ENCODE data around the gene FAM222A. TPM values are rescaled to one million over a fixed set of nuclear protein-coding genes. Genes with fewer than 3 reads are reported as not detected.

FAM222A gene
- total and polyA plus RNA-seq, 2 of the 4 experiments (the other 2 are of a cell fraction), result under 0.01 to 0.32 TPM

GRCh38 chr12:109730306-109731145 lies 16.9 kb downstream of the FAM222A start:
- Histone ChIP-seq H3K14ac (replicated peaks; ENCODE audit: low read depth, low read length) (no peak overlapping the region), H4K8ac (ENCODE audit: low read depth in 2 of 2, low read length in 2 of 2) (no peak overlapping the region), H3K4me3 (ENCODE audit: insufficient read depth, low read depth, low read length) (no peak overlapping the region), H2BK5ac (ENCODE audit: low read depth, low read length, poor library complexity, severe bottlenecking) (no peak overlapping the region), H3K36me3 (ENCODE audit: control insufficient read depth, insufficient read depth, low read length) (no peaks in the 10 kb centered on the region), H3K9ac (ENCODE audit: low read depth, low read length) (no peak overlapping the region), H3K18ac (ENCODE audit: low read depth, low read length) (no peak overlapping the region), H2BK20ac (ENCODE audit: low read depth, low read length) (no peak overlapping the region), H4K5ac (ENCODE audit: low read depth, low read length) (no peak overlapping the region), H3K56ac (ENCODE audit: extremely low read depth, insufficient read depth, low read length) (no peak overlapping the region), H3K9me1 (ENCODE audit: insufficient read depth, low read length) (no peaks in the 10 kb centered on the region), H3K4ac (ENCODE audit: low read depth, low read length) (no peak overlapping the region), H3K27me3 (ENCODE audit: control insufficient read depth, insufficient read depth, low read length) (peaks cover 62% of the 10 kb centered on the region), H3K23ac (ENCODE audit: low read depth, low read length) (no peak overlapping the region), H2AK9ac (replicated peaks; ENCODE audit: low read depth, low read length, poor library complexity) (peak overlapping the region; percentile 28), H2BK15ac (ENCODE audit: low read depth, low read length) (no peak overlapping the region), H3K4me1 (ENCODE audit: control insufficient read depth, insufficient read depth, low read length) (no peaks in the 10 kb centered on the region), H3K27ac (ENCODE audit: insufficient read depth, low read length) (no peak overlapping the region), H2AFZ (replicated peaks; ENCODE audit: low read length, poor library complexity) (no peak overlapping the region), H3K4me2 (ENCODE audit: low read depth, low read length) (no peak overlapping the region), H2BK120ac (ENCODE audit: low read depth, low read length) (no peak overlapping the region), H4K20me1 (ENCODE audit: insufficient read depth, low read length) (no peaks in the 10 kb centered on the region), H3K9me3 (ENCODE audit: control insufficient read depth, insufficient read depth, low read length) (no peaks in the 10 kb centered on the region), H3K79me1 (ENCODE audit: low read depth in 1 of 2, low read length in 2 of 2) (no peaks in the 10 kb centered on the region), H4K91ac (ENCODE audit: insufficient read depth, low read depth, low read length) (no peak overlapping the region), H2AK5ac (ENCODE audit: low read depth, low read length) (no peak overlapping the region)
- TF ChIP-seq CHD1 (IDR thresholded peaks at IDR 0.05; ENCODE audit: low read depth, low read length), result no peak
- TF ChIP-seq NFE2L2 (IDR thresholded peaks at IDR 0.05; ENCODE audit: low read depth, low read length), result no peak
- TF ChIP-seq BHLHE40 (IDR thresholded peaks at IDR 0.05; ENCODE audit: low read depth, low read length), result no peak
- no peak for TF ChIP-seq CTCF (conservative IDR thresholded peaks at IDR 0.05; ENCODE audit: low read depth, low read length)
- TF ChIP-seq FOS (IDR thresholded peaks at IDR 0.05; ENCODE audit: low read depth, low read length), result no peak
- TF ChIP-seq ELK1 (IDR thresholded peaks at IDR 0.05; ENCODE audit: borderline replicate concordance, low read depth, low read length), result no peak
- no peak for TF ChIP-seq MAFK (IDR thresholded peaks at IDR 0.05; ENCODE audit: low read depth, low read length)
- no peak for TF ChIP-seq CEBPB (IDR thresholded peaks at IDR 0.05; ENCODE audit: low read depth, low read length)
- no peak for TF ChIP-seq RCOR1 (IDR thresholded peaks at IDR 0.05; ENCODE audit: insufficient replicate concordance, low read length)
- TF ChIP-seq SMC3 (IDR thresholded peaks at IDR 0.05; ENCODE audit: low read depth, low read length), result no peak
- TF ChIP-seq RAD21 (IDR thresholded peaks at IDR 0.05; ENCODE audit: low read length), result no peak
- no peak for TF ChIP-seq MAZ (IDR thresholded peaks at IDR 0.05; ENCODE audit: borderline replicate concordance, low read depth, low read length)
- TF ChIP-seq RFX5 (IDR thresholded peaks at IDR 0.05; ENCODE audit: low read depth, low read length), result no peak
- dilution Hi-C loops (cut with HindIII; ENCODE audit: low sequenced_read_pairs, unreplicated experiment) (no loop called here), intact Hi-C loops (cut with micrococcal nuclease) (no loop called here), in situ Hi-C loops (cut with MboI; ENCODE audit: low sequenced_read_pairs) (no loop called here)
- BruUV-seq (replicated peaks), result no TSS peak
- DNase-seq (no peak), ATAC-seq (ENCODE audit: low read depth) (no peak)
- ChIA-PET POLR2A (ENCODE audit: unreplicated experiment) (no interaction called here), CTCF (no interaction called here)
- WGBS, 2 experiments (ENCODE audit: extremely low coverage in 2 of 2, insufficient read length in 1 of 2), result 66% methylated on average over 2 of the region's 15 CpGs; no CpG with 5 or more reads in 1 of the 2 experiments
